Osteocyte (in vitro differentiated cells): ENCODE measurements around the gene CD14. TPM values are rescaled to one million over a fixed set of nuclear protein-coding genes. Genes with fewer than 3 reads are reported as not detected.
"Not testable (repeated sequence)": the region's sequence is repeated elsewhere in the genome, so short reads cannot be mapped to it uniquely, and the experiment has no call there.

Experiments used
- DNase-seq: peaks from one replicate; pipeline ENCODE4 v3.0.0; 2021; ENCODE audit warnings: mixed read lengths; ENCODE audit not compliant: unreplicated experiment; ENCODE audit errors: extremely low spot score
- H3K27ac Mint-ChIP-seq: one replicate; pipeline ENCODE4 v1.8.0; 2021; ENCODE audit warnings: mild to moderate bottlenecking, mixed read lengths; ENCODE audit not compliant: unreplicated experiment
- H3K27me3 Mint-ChIP-seq: one replicate; pipeline ENCODE4 v1.8.0; 2021; ENCODE audit warnings: mixed read lengths; ENCODE audit not compliant: unreplicated experiment
- H3K36me3 Mint-ChIP-seq: one replicate; pipeline ENCODE4 v1.8.0; 2021; ENCODE audit warnings: mixed read lengths; ENCODE audit not compliant: unreplicated experiment
- H3K4me1 Mint-ChIP-seq: one replicate; pipeline ENCODE4 v1.8.0; 2021; ENCODE audit warnings: mixed read lengths; ENCODE audit not compliant: unreplicated experiment
- H3K4me3 Mint-ChIP-seq: one replicate; pipeline ENCODE4 v1.8.0; 2021; ENCODE audit warnings: mild to moderate bottlenecking, moderate library complexity, mixed read lengths; ENCODE audit not compliant: unreplicated experiment
- H3K9me3 Mint-ChIP-seq: one replicate; pipeline ENCODE4 v1.8.0; 2021; ENCODE audit warnings: mixed read lengths; ENCODE audit not compliant: unreplicated experiment
- total RNA-seq: library from RNA; stranded (reverse); gene quantifications from 2 replicates; pipeline ENCODE4 v1.2.1, GENCODE V29; 2021
- TF ChIP-seq, protein P1 (sequence below): fragments of 200-600 bp; sonication (generic); IDR thresholded peaks from 2 replicates; pipeline ENCODE4 v1.5.0; 2021; ENCODE audit warnings: antibody characterized with exemption, mild to moderate bottlenecking, moderate library complexity

Gene CD14
- total RNA-seq, 1 donor from 2014 or later = not detected

DNA sequence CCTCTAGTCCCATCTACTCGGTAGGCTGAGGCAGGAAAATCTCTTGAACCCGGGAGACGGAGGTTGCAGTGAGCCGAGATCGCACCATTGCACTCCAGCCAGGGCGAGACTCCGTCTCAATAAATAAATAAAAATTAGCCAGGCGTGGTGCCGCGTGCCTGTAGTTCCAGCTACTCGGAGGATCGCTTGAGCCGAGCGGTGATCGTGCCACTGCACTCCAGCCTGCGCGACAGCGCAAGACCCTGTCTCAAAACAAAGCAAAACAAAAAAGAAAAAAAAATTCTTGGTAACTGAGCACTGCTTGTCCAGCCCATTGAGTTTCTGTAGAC, 31.0 kb upstream of the CD14 start:
- H3K27ac Mint-ChIP-seq = peak overlapping the region; percentile 98
- H3K27me3 Mint-ChIP-seq = no peaks in the 10 kb centered on the region
- no peaks in the 10 kb centered on the region for H3K9me3 Mint-ChIP-seq
- peaks cover 50% of the 10 kb centered on the region for H3K36me3 Mint-ChIP-seq
- peak overlapping the region; percentile 99 for H3K4me3 Mint-ChIP-seq
- DNase-seq = no peak
- TF ChIP-seq, protein P1, sequence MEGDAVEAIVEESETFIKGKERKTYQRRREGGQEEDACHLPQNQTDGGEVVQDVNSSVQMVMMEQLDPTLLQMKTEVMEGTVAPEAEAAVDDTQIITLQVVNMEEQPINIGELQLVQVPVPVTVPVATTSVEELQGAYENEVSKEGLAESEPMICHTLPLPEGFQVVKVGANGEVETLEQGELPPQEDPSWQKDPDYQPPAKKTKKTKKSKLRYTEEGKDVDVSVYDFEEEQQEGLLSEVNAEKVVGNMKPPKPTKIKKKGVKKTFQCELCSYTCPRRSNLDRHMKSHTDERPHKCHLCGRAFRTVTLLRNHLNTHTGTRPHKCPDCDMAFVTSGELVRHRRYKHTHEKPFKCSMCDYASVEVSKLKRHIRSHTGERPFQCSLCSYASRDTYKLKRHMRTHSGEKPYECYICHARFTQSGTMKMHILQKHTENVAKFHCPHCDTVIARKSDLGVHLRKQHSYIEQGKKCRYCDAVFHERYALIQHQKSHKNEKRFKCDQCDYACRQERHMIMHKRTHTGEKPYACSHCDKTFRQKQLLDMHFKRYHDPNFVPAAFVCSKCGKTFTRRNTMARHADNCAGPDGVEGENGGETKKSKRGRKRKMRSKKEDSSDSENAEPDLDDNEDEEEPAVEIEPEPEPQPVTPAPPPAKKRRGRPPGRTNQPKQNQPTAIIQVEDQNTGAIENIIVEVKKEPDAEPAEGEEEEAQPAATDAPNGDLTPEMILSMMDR = no peak
- peaks cover 30% of the 10 kb centered on the region for H3K4me1 Mint-ChIP-seq

DNA sequence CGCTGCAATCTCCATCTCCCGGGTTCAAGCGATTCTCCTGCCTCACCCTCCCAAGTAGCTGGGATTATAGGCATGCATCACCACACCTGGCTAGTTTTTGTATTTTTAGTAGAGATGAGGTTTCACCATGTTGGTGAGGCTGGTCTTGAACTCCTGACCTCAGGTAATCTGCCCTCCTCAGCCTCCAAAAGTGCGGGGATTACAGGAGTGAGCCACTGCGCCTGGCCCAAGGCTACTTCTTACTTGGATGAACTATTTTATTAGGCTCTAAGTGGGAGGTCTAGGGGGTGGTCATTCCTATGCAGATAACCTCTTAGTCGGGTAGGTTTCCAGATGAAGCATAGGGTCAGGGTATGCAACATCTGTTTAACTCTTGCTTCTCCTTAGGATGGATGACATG, 27.4 kb upstream of the CD14 start:
- peaks cover 51% of the 10 kb centered on the region for H3K36me3 Mint-ChIP-seq
- H3K4me3 Mint-ChIP-seq, H3K27ac Mint-ChIP-seq, DNase-seq, H3K9me3 Mint-ChIP-seq, H3K27me3 Mint-ChIP-seq: not testable (repeated sequence)
- peaks cover 17% of the 10 kb centered on the region for H3K4me1 Mint-ChIP-seq

DNA sequence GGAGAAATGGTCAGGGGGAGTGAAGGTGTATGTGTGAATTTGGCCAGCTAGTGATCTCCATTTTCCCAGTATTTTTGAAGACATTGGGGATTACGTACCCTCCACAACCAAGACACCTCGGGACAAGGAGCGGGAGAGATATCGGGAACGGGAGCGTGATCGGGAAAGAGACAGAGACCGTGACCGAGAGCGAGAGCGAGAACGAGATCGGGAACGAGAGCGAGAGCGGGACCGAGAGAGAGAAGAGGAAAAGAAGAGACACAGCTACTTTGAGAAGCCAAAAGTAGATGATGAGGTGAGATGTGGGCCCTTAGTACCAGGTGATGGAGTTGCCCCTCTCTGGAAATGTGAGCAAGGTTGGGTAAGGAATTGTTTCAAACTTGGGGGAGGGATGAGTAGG, 25.9 kb upstream of the CD14 start:
- Mint-ChIP-seq H3K4me1 (peaks cover 8% of the 10 kb centered on the region), H3K27me3 (no peaks in the 10 kb centered on the region), H3K4me3 (no peak overlapping the region), H3K9me3 (no peaks in the 10 kb centered on the region), H3K27ac (no peak overlapping the region), H3K36me3 (peaks cover 65% of the 10 kb centered on the region)
- TF ChIP-seq, protein P1 = no peak
- DNase-seq = no peak

DNA sequence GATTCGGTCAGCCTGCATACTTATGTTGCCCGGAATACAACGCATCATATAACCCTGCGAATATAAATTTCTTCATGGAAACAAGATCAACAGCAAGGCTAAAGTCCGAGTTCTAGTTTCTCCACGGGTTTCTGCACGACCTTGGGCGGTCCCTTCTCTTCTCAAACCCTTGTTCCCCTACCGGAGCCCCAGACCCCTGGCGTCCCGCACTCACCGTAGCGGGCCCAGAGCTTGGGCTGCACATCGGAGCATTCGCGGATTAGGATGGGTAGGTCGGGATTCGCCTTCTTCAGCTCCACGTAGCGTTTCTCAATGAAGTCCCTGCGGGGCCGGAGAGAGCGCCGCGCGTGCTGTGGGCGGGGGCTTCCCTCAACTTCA, 14.1 kb upstream of the CD14 start:
- H3K27me3 Mint-ChIP-seq = no peaks in the 10 kb centered on the region
- no peaks in the 10 kb centered on the region for H3K9me3 Mint-ChIP-seq
- H3K27ac Mint-ChIP-seq = peak overlapping the region; percentile 97
- peak overlapping the region; percentile 95 for H3K4me3 Mint-ChIP-seq
- H3K4me1 Mint-ChIP-seq = peaks cover 27% of the 10 kb centered on the region
- H3K36me3 Mint-ChIP-seq = peaks cover 26% of the 10 kb centered on the region
- TF ChIP-seq, protein P1 = no peak
- no peak for DNase-seq

DNA sequence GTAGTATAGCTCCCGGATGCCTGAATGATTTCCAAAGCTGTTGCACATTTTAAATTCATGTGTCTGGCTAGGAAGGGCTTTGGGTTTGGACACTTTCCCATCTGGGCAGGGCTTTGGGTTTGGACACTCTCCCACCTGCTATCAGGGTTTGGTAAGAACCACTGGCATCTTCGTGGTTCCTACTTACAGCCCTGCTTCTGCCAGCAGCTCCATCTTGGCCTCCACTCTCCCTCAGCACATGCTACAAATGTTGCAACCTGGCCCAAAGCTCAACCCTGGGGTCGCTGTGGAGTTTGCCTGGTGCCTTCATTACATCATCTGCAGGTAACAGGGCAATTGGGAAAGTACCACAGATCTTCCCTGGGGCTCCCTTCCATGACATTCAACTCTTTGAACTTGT, 9.7 kb upstream of the CD14 start:
- H3K4me3 Mint-ChIP-seq = no peak overlapping the region
- H3K27me3 Mint-ChIP-seq = no peaks in the 10 kb centered on the region
- TF ChIP-seq, protein P1 = no peak
- no peak overlapping the region for H3K27ac Mint-ChIP-seq
- H3K36me3 Mint-ChIP-seq = peaks cover 11% of the 10 kb centered on the region
- DNase-seq = no peak
- no peaks in the 10 kb centered on the region for H3K9me3 Mint-ChIP-seq
- peaks cover 30% of the 10 kb centered on the region for H3K4me1 Mint-ChIP-seq

DNA sequence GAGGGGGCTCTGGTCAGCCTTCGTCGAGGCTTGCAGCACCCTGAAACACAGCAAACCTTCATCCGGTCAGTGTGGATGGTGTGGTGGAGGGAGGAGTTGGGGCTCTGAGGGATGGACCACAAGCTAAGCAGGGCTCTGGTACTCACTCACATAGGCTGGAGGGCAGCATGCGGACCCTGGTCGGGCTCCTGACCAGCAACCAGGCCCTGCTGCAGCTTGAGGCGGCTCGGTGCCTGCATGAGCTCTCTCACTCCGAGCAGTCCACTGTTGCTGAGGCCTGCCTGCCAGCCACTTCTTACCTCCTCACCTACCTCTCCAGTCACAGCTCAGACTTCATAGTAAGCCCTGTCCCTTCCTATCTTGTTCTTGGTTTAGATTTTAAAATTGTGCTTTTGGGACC, 8.7 kb upstream of the CD14 start:
- DNase-seq = no peak
- Mint-ChIP-seq H3K4me3 (no peak overlapping the region), H3K9me3 (no peaks in the 10 kb centered on the region), H3K27ac (no peak overlapping the region), H3K36me3 (peaks cover 11% of the 10 kb centered on the region), H3K27me3 (no peaks in the 10 kb centered on the region), H3K4me1 (peaks cover 26% of the 10 kb centered on the region)
- TF ChIP-seq, protein P1 = no peak
